Measurements from ENCODE around the gene RRAS. TPM values are rescaled to one million over a fixed set of nuclear protein-coding genes. Genes with fewer than 3 reads are reported as not detected.

The RRAS gene
- total and polyA plus RNA-seq, 2 of the 4 experiments (the other 2 are of a cell fraction): 50.2 to 241 TPM

DNA sequence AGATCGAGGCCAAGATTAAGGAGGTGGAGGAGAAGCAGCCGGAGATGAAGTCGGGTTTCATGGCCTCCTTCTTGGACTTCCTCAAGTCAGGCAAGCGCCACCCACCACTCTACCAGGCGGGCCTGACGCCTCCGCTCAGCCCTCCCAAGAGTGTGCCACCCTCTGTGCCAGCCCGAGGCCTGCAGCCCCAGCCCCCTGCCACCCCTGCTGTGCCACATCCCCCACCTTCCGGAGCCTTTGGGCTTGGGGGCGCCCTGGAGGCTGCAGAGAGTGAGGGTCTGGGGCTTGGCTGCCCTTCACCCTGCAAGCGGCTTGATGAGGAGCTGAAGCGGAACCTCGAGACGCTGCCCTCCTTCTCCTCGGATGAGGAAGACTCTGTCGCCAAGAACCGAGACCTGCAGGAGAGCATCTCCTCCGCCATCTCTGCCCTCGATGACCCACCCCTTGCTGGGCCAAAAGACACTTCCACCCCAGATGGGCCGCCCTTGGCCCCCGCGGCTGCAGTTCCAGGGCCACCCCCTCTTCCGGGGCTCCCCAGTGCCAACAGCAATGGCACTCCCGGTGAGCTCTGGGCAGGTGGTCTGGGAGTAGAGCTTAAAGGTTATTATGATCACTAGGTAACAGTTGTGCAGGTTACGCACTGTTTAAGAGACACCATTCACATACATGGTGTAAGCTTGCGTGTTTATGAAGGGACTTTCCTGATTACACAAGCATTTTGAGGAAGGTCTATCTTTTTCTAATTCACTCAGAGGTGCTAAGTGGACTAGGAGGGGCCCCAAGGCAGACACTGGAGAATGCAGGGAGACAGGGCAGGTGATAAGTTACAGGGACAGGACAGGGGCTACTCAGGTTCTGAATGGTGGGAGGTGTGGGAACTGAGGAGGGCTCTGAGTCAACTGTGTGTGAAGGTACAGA lies 40.3 kb downstream of the RRAS start:
- no peak for TF ChIP-seq CEBPB (IDR thresholded peaks at IDR 0.05; ENCODE audit: low read depth, low read length)
- Histone ChIP-seq H2BK15ac (ENCODE audit: low read depth, low read length) (no peak overlapping the region), H3K9ac (ENCODE audit: low read depth, low read length) (no peak overlapping the region), H2BK120ac (ENCODE audit: low read depth, low read length) (no peak overlapping the region), H3K4me2 (ENCODE audit: low read depth, low read length) (no peak overlapping the region), H3K36me3 (ENCODE audit: control insufficient read depth, insufficient read depth, low read length) (peaks cover 74% of the 10 kb centered on the region), H4K8ac (ENCODE audit: low read depth in 2 of 2, low read length in 2 of 2) (no peak overlapping the region), H3K9me3 (ENCODE audit: control insufficient read depth, insufficient read depth, low read length) (no peaks in the 10 kb centered on the region), H4K5ac (ENCODE audit: low read depth, low read length) (no peak overlapping the region), H3K4ac (ENCODE audit: low read depth, low read length) (no peak overlapping the region), H2BK20ac (ENCODE audit: low read depth, low read length) (no peak overlapping the region), H2AFZ (replicated peaks; ENCODE audit: low read length, poor library complexity) (no peak overlapping the region), H3K27me3 (ENCODE audit: control insufficient read depth, insufficient read depth, low read length) (no peaks in the 10 kb centered on the region), H3K9me1 (ENCODE audit: insufficient read depth, low read length) (peaks cover 3% of the 10 kb centered on the region), H3K4me3 (ENCODE audit: insufficient read depth, low read depth, low read length) (no peak overlapping the region), H3K27ac (ENCODE audit: insufficient read depth, low read length) (no peak overlapping the region), H3K4me1 (ENCODE audit: control insufficient read depth, insufficient read depth, low read length) (no peaks in the 10 kb centered on the region), H4K20me1 (ENCODE audit: insufficient read depth, low read length) (peaks cover 30% of the 10 kb centered on the region), H2AK5ac (ENCODE audit: low read depth, low read length) (no peak overlapping the region), H3K18ac (ENCODE audit: low read depth, low read length) (no peak overlapping the region), H3K79me1 (ENCODE audit: low read depth in 1 of 2, low read length in 2 of 2) (peaks cover 25 to 45% of the 10 kb centered on the region in 2 experiments), H3K23ac (ENCODE audit: low read depth, low read length) (no peak overlapping the region), H2BK5ac (ENCODE audit: low read depth, low read length, poor library complexity, severe bottlenecking) (no peak overlapping the region), H4K91ac (ENCODE audit: insufficient read depth, low read depth, low read length) (no peak overlapping the region), H3K56ac (ENCODE audit: extremely low read depth, insufficient read depth, low read length) (no peak overlapping the region), H2AK9ac (replicated peaks; ENCODE audit: low read depth, low read length, poor library complexity) (no peak overlapping the region), H3K14ac (replicated peaks; ENCODE audit: low read depth, low read length) (no peak overlapping the region)
- POLR2A ChIA-PET (ENCODE audit: unreplicated experiment): no interaction called here
- in situ Hi-C loops (cut with MboI; ENCODE audit: low sequenced_read_pairs) (no loop called here), dilution Hi-C loops (cut with HindIII; ENCODE audit: low sequenced_read_pairs, unreplicated experiment) (no loop called here), intact Hi-C loops (cut with micrococcal nuclease) (no loop called here)
- 96% methylated on average over 9 of the region's 26 CpGs; no CpG with 5 or more reads in 1 of the 2 experiments for WGBS, 2 experiments (ENCODE audit: extremely low coverage in 2 of 2, insufficient read length in 1 of 2)
- CTCF ChIA-PET: no interaction called here
- DNase-seq (no peak), ATAC-seq (ENCODE audit: low read depth) (no peak)
- BruUV-seq (replicated peaks): no TSS peak

Measured in IMR-90 (cell line).